Caco-2 (cell line): Measurements from ENCODE around the gene ERMAP. TPM values are rescaled to one million over a fixed set of nuclear protein-coding genes. Genes with fewer than 3 reads are reported as not detected.
"Not testable (repeated sequence)": the region's sequence is repeated elsewhere in the genome, so short reads cannot be mapped to it uniquely, and the experiment has no call there.

Experiments
- BruUV-seq: library from RNA; stranded (reverse); fragments of 400-500 nt; replicated peaks from 2 replicates; lab custom pipeline; 2021; lab: Mats Ljungman, UMichigan
- CTCF ChIA-PET: fragments of 300-600 bp; sonication (Branson Sonifier 250); formaldehyde crosslinking; loops from one replicate; lab custom pipeline; 2022; ENCODE audit warnings: antibody characterized with exemption; lab: Charles Lee
- POLR2A ChIA-PET: fragments of 300-600 bp; sonication (Branson Sonifier 250); formaldehyde crosslinking; loops from one replicate; lab custom pipeline; 2022; ENCODE audit warnings: antibody characterized with exemption; lab: Charles Lee
- DNase-seq, 2 experiments: peaks; one replicate each; pipeline versions ENCODE4 v3.0.0 to v3.0.0-alpha.2; 2020 to 2022
- H3K27me3 ChIP-seq: replicated peaks from 2 replicates; pipeline ENCODE4 v1.6.0; 2011; ENCODE audit warnings: low read length; ENCODE audit not compliant: control insufficient read depth, insufficient read depth
- H3K36me3 ChIP-seq: 2 replicates; pipeline ENCODE4 v1.5.1; 2011; ENCODE audit warnings: low read length; ENCODE audit not compliant: control insufficient read depth, insufficient read depth
- H3K4me1 ChIP-seq: fragments of 250-450 bp; sonication (Bioruptor Pico); 2 replicates; pipeline ENCODE4 v1.5.1; 2020; ENCODE audit warnings: mild to moderate bottlenecking
- H3K4me3 ChIP-seq: 2 replicates; pipeline ENCODE4 v1.5.1; 2011; ENCODE audit warnings: low read depth, mild to moderate bottlenecking, control low read depth, low read length
- H3K9me3 ChIP-seq: fragments of 250-450 bp; sonication (Bioruptor Pico); 2 replicates; pipeline ENCODE4 v1.5.1; 2020; ENCODE audit warnings: mild to moderate bottlenecking, moderate library complexity
- H3K27ac Mint-ChIP-seq: one replicate; pipeline ENCODE4 v1.8.0; 2022; ENCODE audit warnings: mixed read lengths; ENCODE audit not compliant: unreplicated experiment
- H3K27me3 Mint-ChIP-seq: one replicate; pipeline ENCODE4 v1.8.0; 2022; ENCODE audit warnings: mixed read lengths; ENCODE audit not compliant: insufficient read depth, unreplicated experiment
- H3K36me3 Mint-ChIP-seq: one replicate; pipeline ENCODE4 v1.8.0; 2022; ENCODE audit warnings: mild to moderate bottlenecking, mixed read lengths; ENCODE audit not compliant: insufficient read depth, unreplicated experiment
- H3K4me1 Mint-ChIP-seq: one replicate; pipeline ENCODE4 v1.8.0; 2022; ENCODE audit warnings: low read depth, mixed read lengths; ENCODE audit not compliant: unreplicated experiment
- H3K4me3 Mint-ChIP-seq: one replicate; pipeline ENCODE4 v1.8.0; 2022; ENCODE audit warnings: mild to moderate bottlenecking, moderate library complexity, mixed read lengths; ENCODE audit not compliant: unreplicated experiment
- H3K9me3 Mint-ChIP-seq: one replicate; pipeline ENCODE4 v1.8.0; 2022; ENCODE audit warnings: mixed read lengths; ENCODE audit not compliant: unreplicated experiment
- CTCF ChIP-seq, 2 experiments: fragments of 200-600 bp in 1 of 2; IDR thresholded peaks; 1 replicate in 1 of 2; 2 replicates in 1 of 2; pipeline versions ENCODE4 v1.5.1 to v1.8.0; 2011 to 2022; ENCODE audit warnings: antibody characterized with exemption in 1 of 2, control low read depth in 1 of 2, inconsistent platforms in 1 of 2, low read depth in 1 of 2, low read length in 1 of 2, mild to moderate bottlenecking in 1 of 2, moderate library complexity in 1 of 2; ENCODE audit not compliant: insufficient read depth in 1 of 2, severe bottlenecking in 1 of 2, unreplicated experiment in 1 of 2
- intact Hi-C: fragments of 100-400 bp; cut with micrococcal nuclease; formaldehyde crosslinking; loops from one replicate; pipeline ENCODE4 v1.10.0; 2022; ENCODE audit not compliant: unreplicated experiment
- total RNA-seq: library from RNA; stranded (reverse); gene quantifications from 2 replicates; pipeline ENCODE4 v1.2.3, GENCODE V29; 2022

ERMAP gene
- total RNA-seq, 1 experiment from 2014 or later, result 4.8 TPM

GRCh38 chr1:42852608-42852980 is 35.7 kb downstream of the ERMAP start:
- peaks cover 22% of the 10 kb centered on the region for H3K36me3 Mint-ChIP-seq
- H3K4me3 ChIP-seq, result no peak overlapping the region
- no peaks in the 10 kb centered on the region for H3K36me3 ChIP-seq
- peaks cover 2% of the 10 kb centered on the region for H3K4me1 Mint-ChIP-seq
- intact Hi-C loops, result no loop called here
- TF ChIP-seq CTCF (IDR thresholded peaks at IDR 0.05; ENCODE audit: insufficient read depth in 1 of 2, low read depth in 1 of 2, low read length in 1 of 2, severe bottlenecking in 1 of 2, unreplicated experiment in 1 of 2), result no peak
- CTCF ChIA-PET, result no interaction called here
- POLR2A ChIA-PET, result no interaction called here
- no peak for DNase-seq
- no peak overlapping the region for H3K4me3 Mint-ChIP-seq
- H3K9me3 ChIP-seq, result no peaks in the 10 kb centered on the region
- no peaks in the 10 kb centered on the region; the same call in 1 of the 2 replicates for H3K4me1 ChIP-seq
- no peak overlapping the region for H3K27ac Mint-ChIP-seq
- H3K27me3 ChIP-seq, result no peaks in the 10 kb centered on the region
- no peaks in the 10 kb centered on the region for H3K27me3 Mint-ChIP-seq
- peaks cover 26% of the 10 kb centered on the region for H3K9me3 Mint-ChIP-seq
- no TSS peak for BruUV-seq

- no TSS peak for BruUV-seq
- peaks cover 33% of the 10 kb centered on the region for H3K9me3 Mint-ChIP-seq
- no peak for TF ChIP-seq CTCF (IDR thresholded peaks at IDR 0.05; ENCODE audit: insufficient read depth in 1 of 2, low read depth in 1 of 2, low read length in 1 of 2, severe bottlenecking in 1 of 2, unreplicated experiment in 1 of 2)
- H3K27me3 Mint-ChIP-seq, result no peaks in the 10 kb centered on the region
- H3K4me1 Mint-ChIP-seq, result no peaks in the 10 kb centered on the region
- no peak overlapping the region for H3K4me3 Mint-ChIP-seq
- Histone ChIP-seq H3K9me3 (no peaks in the 10 kb centered on the region), H3K27me3 (no peaks in the 10 kb centered on the region), H3K4me3 (no peak overlapping the region), H3K36me3 (no peaks in the 10 kb centered on the region), H3K4me1 (no peaks in the 10 kb centered on the region)
- CTCF ChIA-PET, result no interaction called here
- POLR2A ChIA-PET, result no interaction called here
- peaks cover 22% of the 10 kb centered on the region for H3K36me3 Mint-ChIP-seq
- intact Hi-C loops, result no loop called here
- DNase-seq, result no peak
- no peak overlapping the region for H3K27ac Mint-ChIP-seq
Measured at GRCh38 chr1:42853116-42853884, 36.4 kb downstream of the ERMAP start.

- BruUV-seq, POLR2A ChIA-PET: not testable (repeated sequence)
Measured at GRCh38 chr1:42856554-42856953, 39.6 kb downstream of the ERMAP start.

GRCh38 chr1:42859366-42859765 is 42.4 kb downstream of the ERMAP start:
- H3K36me3 ChIP-seq, POLR2A ChIA-PET, H3K4me3 Mint-ChIP-seq, H3K9me3 ChIP-seq, H3K27me3 ChIP-seq, H3K4me3 ChIP-seq, H3K4me1 Mint-ChIP-seq, H3K4me1 ChIP-seq, DNase-seq, H3K27ac Mint-ChIP-seq, H3K36me3 Mint-ChIP-seq, H3K27me3 Mint-ChIP-seq, BruUV-seq, intact Hi-C loops: not testable (repeated sequence)
- CTCF ChIA-PET, result interaction anchor here (0.5 kb wide), 1 partner anchor 28 kb away, joined by 6 read pairs; no protein-coding TSS in a partner anchor
- peaks cover 62% of the 10 kb centered on the region for H3K9me3 Mint-ChIP-seq

More at GRCh38 chr1:42856554-42856953, 39.6 kb downstream of the ERMAP start:
- H3K36me3 Mint-ChIP-seq, intact Hi-C loops, H3K27me3 ChIP-seq, H3K36me3 ChIP-seq, H3K27ac Mint-ChIP-seq, H3K4me1 Mint-ChIP-seq, H3K4me3 ChIP-seq, H3K9me3 ChIP-seq, H3K27me3 Mint-ChIP-seq, H3K4me3 Mint-ChIP-seq, H3K4me1 ChIP-seq, DNase-seq, CTCF ChIA-PET: not testable (repeated sequence)
- H3K9me3 Mint-ChIP-seq, result peaks cover 62% of the 10 kb centered on the region
